Tibial nerve (tissue), 4 donors: Measurements from ENCODE around the gene ANO10.

Source experiments
- EP300 ChIP-seq, 2 donors: sonication (generic); formaldehyde crosslinking; IDR thresholded peaks; one replicate each; pipeline ENCODE4 v1.6.1; 2017; ENCODE audit warnings: antibody characterized with exemption in 2 of 2, mild to moderate bottlenecking in 1 of 2
- POLR2A ChIP-seq, 2 donors: fragments of 450-650 bp; IDR thresholded peaks; one replicate each; pipeline ENCODE4 v1.6.1; 2017; ENCODE audit warnings: antibody characterized with exemption in 2 of 2, mild to moderate bottlenecking in 2 of 2, moderate library complexity in 2 of 2
- TF ChIP-seq, protein P1 (sequence below), 5 experiments: fragments of 200-600 bp in 3 of 5; fragments of 450-650 bp in 2 of 5; sonication (generic) in 3 of 5; IDR thresholded peaks; one replicate each; pipeline ENCODE4 v1.5.1; 2016 to 2019; ENCODE audit warnings: antibody characterized with exemption in 5 of 5, mild to moderate bottlenecking in 3 of 5, moderate library complexity in 2 of 5

DNA sequence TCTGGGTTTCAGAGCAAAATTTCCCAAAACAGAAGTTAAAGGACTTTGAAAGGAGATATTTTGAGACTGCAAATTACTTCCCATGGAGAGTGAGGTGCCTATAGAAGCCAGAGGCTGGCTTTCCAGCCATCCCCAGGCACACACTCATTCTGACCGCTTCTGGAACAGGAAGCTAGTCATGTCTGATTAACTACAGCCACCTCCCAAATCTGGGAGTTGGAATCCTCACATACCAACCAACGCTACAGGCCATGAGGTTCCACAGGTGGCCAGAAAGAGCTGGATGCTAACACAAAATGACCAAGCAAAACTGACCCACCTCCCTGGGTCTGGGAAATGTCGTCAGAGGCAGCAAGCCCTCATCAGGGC, 248.3 kb downstream of the ANO10 start:
- TF ChIP-seq, protein P1, sequence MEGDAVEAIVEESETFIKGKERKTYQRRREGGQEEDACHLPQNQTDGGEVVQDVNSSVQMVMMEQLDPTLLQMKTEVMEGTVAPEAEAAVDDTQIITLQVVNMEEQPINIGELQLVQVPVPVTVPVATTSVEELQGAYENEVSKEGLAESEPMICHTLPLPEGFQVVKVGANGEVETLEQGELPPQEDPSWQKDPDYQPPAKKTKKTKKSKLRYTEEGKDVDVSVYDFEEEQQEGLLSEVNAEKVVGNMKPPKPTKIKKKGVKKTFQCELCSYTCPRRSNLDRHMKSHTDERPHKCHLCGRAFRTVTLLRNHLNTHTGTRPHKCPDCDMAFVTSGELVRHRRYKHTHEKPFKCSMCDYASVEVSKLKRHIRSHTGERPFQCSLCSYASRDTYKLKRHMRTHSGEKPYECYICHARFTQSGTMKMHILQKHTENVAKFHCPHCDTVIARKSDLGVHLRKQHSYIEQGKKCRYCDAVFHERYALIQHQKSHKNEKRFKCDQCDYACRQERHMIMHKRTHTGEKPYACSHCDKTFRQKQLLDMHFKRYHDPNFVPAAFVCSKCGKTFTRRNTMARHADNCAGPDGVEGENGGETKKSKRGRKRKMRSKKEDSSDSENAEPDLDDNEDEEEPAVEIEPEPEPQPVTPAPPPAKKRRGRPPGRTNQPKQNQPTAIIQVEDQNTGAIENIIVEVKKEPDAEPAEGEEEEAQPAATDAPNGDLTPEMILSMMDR (IDR thresholded peaks at IDR 0.05): no peak
- TF ChIP-seq EP300 (IDR thresholded peaks at IDR 0.05): no peak
- TF ChIP-seq POLR2A (IDR thresholded peaks at IDR 0.05): no peak
